GM12873 (cell line): ENCODE data around the gene CCKAR.

Source experiments
- CTCF ChIP-seq: IDR thresholded peaks from 2 replicates; pipeline ENCODE4 v1.5.1; 2012; ENCODE audit warnings: low read depth, mild to moderate bottlenecking, moderate library complexity, low read length, control low read depth; ENCODE audit not compliant: insufficient read depth; ENCODE audit errors: missing control alignments

CCKAR gene

GRCh38 chr4:26503844-26504243 is 13.6 kb upstream of the CCKAR start:
- no peak for TF ChIP-seq CTCF

DNA sequence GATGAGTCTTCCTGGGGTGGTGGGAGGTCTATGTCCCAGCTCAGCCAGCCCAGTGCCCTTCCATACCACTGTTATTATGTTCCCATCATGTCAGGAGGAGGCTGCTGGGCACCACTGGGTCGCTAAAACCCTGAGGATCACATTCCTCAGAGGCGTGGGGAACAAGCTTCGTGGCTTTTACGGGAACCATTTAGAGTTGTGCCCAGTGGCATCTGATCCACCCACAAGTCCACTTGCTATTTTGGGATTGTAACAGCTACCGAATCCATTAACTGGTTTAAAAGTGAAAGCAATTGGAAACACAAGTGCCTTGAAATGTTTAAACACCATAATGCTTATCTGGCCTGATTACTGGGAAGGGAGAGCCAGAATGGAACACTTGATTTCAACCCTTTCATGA is 13.1 kb upstream of the CCKAR start:
- no peak for TF ChIP-seq CTCF

- no peak for TF ChIP-seq CTCF
Measured at GRCh38 chr4:26496207-26496783, 6.0 kb upstream of the CCKAR start.

DNA sequence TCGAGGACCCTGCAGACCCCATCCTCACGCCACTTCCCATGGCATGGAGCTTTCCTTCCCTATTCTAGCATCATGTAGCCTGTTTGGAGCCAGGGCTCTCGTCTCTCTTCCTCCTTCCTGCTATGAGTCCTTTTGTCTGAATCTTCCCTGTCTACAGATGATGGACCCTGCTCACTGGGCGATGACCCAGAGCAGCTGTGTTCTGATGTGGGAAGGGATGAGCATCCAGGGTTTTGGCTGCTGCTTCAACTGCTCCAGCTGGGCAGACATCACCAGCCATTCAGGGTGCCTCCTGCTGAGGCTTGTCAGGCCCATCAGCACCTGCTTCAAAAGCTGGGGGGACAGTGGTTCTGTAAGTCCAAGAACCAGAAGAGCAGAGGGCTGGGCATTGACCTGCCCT is 3.2 kb upstream of the CCKAR start:
- TF ChIP-seq CTCF: no peak

- TF ChIP-seq CTCF: no peak
Measured at GRCh38 chr4:26491449-26492170, 1.3 kb upstream of the CCKAR start.

- no peak for TF ChIP-seq CTCF
Measured at GRCh38 chr4:26490960-26491284, 638 bp upstream of the CCKAR start.

- TF ChIP-seq CTCF: no peak
Measured at GRCh38 chr4:26489101-26489985, 941 bp downstream of the CCKAR start.
